ENCODE data around the gene UNC45A.

- TF ChIP-seq, protein P1, sequence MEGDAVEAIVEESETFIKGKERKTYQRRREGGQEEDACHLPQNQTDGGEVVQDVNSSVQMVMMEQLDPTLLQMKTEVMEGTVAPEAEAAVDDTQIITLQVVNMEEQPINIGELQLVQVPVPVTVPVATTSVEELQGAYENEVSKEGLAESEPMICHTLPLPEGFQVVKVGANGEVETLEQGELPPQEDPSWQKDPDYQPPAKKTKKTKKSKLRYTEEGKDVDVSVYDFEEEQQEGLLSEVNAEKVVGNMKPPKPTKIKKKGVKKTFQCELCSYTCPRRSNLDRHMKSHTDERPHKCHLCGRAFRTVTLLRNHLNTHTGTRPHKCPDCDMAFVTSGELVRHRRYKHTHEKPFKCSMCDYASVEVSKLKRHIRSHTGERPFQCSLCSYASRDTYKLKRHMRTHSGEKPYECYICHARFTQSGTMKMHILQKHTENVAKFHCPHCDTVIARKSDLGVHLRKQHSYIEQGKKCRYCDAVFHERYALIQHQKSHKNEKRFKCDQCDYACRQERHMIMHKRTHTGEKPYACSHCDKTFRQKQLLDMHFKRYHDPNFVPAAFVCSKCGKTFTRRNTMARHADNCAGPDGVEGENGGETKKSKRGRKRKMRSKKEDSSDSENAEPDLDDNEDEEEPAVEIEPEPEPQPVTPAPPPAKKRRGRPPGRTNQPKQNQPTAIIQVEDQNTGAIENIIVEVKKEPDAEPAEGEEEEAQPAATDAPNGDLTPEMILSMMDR (IDR thresholded peaks at IDR 0.05), result no peak
- TF ChIP-seq POLR2A (IDR thresholded peaks at IDR 0.05), result no peak
These were observed 21.6 kb upstream of the UNC45A start for GRCh38 chr15:90913398-90913944.
